ENCODE results near the gene LACTB.
A peak's percentile ranks its signal among the peaks of the same experiment; 100 is the strongest.

The LACTB gene

GRCh38 chr15:63135281-63135680 is 13.6 kb downstream of the LACTB start:
- TF ChIP-seq CTCF (conservative IDR thresholded peaks at IDR 0.05) = no peak
- no peak overlapping the region for H3K27ac ChIP-seq

GRCh38 chr15:63135804-63136203 is 14.1 kb downstream of the LACTB start:
- TF ChIP-seq CTCF (conservative IDR thresholded peaks at IDR 0.05) = no peak
- H3K27ac ChIP-seq = no peak overlapping the region

- TF ChIP-seq CTCF (conservative IDR thresholded peaks at IDR 0.05) = no peak
- no peak overlapping the region for H3K27ac ChIP-seq
These were observed 15.1 kb downstream of the LACTB start for GRCh38 chr15:63136742-63137141.

- no peak for TF ChIP-seq CTCF (conservative IDR thresholded peaks at IDR 0.05)
- H3K27ac ChIP-seq = no peak overlapping the region
These were observed 19.3 kb downstream of the LACTB start for GRCh38 chr15:63140936-63141335.

GRCh38 chr15:63145426-63145825 is 23.8 kb downstream of the LACTB start:
- no peak overlapping the region for H3K27ac ChIP-seq
- no peak for TF ChIP-seq CTCF (conservative IDR thresholded peaks at IDR 0.05)

GRCh38 chr15:63146684-63147083 is 25.0 kb downstream of the LACTB start:
- H3K27ac ChIP-seq = no peak overlapping the region
- 0 out of 2 replicates have a peak, but pooled peaks have one; percentile 29 for TF ChIP-seq CTCF (conservative IDR thresholded peaks at IDR 0.05)

- no peak for TF ChIP-seq CTCF (conservative IDR thresholded peaks at IDR 0.05)
- H3K27ac ChIP-seq = no peak overlapping the region
These were observed 30.0 kb downstream of the LACTB start for GRCh38 chr15:63151665-63152064.

GRCh38 chr15:63155486-63155885 is 33.8 kb downstream of the LACTB start:
- H3K27ac ChIP-seq = peak overlapping the region; percentile 95
- TF ChIP-seq CTCF (conservative IDR thresholded peaks at IDR 0.05) = no peak

Data from VCaP (cell line).